Measurements from ENCODE around the gene GAB4.
A peak's percentile ranks its signal among the peaks of the same experiment; 100 is the strongest.
"Not testable (repeated sequence)": the region's sequence is repeated elsewhere in the genome, so short reads cannot be mapped to it uniquely, and the experiment has no call there.

The GAB4 gene

DNA sequence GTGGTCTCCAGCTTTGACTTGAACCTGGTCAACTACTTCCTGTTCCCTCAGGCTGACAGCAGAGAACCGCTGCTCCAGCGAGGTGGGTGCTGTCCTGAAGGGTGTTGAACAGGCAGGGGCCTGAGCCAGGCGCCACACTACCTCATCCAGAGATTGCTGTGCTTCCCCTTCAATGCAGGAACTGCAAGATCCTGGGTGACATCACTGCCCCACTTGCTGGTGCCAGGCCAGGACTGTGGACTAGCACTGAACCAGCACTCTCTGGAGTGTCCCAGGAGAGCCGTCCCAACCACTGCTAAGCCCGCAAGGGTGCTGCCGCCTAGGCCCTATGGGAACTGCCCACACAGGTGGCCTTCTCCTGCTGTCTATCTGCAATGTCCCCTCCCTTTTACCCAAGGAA lies 51.7 kb downstream of the GAB4 start:
- FAIRE-seq: no peak

DNA sequence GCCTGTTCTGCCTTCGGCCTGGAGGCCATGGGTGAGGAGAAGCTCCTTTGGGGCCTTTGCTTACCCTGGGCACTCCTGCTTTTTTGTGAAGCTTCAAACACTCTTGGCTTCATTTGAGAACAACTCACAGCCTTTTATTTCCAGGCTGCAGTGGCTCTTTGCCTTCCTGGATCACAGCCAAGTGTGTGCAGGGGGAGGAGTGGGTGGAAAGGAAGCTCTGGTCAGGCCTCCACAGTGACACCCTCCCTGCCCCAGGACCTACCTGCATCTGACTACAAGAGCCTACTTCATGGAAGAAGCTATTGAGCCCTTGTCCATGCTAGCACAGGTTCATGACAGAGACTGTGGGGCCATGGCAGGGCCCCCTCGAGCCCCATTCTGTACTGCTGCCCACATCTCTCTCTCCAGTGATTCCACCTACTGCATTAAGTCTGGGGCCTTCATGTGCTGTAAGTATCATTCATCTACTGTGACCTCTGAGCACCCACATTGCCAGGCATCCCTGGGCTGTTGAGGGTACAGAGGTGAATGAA lies 52.3 kb downstream of the GAB4 start:
- no peak for FAIRE-seq

DNA sequence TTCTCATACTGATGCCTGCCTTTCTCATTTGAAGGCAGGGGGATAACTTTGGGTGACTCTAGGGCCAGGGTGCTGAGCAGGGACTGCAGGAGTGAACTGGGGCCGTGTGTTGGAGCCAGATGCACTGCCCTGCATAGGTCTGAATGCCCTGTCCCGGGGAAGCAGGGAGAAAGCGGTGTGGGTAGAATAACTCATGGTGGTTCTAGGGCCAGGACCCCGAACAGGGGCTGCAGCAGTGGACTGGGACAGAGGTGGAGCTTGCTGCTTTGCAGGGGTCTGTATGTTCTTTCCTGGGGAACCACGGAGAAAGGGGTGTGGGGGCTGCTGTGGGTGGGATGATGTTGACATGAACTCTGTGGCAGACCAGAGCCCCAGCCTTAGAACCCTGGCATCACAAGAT lies 52.9 kb downstream of the GAB4 start:
- no peak for FAIRE-seq

DNA sequence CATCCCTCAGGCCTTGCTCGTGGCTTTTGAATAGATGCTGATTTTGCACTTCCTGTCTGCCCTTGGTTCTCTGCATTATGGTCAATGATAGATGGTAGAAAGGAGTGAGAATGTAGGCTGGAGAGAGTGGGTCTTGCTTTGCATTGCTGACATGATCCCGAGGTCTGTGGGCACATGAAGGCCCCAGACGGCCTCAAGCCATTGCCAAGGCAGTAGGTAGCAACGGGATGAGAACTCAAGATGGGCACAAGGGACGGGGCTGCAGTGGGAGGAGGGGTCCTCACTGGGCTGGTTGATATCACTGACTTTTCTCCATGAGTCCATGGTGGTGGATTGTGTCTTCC lies 54.0 kb downstream of the GAB4 start:
- no peak for FAIRE-seq

DNA sequence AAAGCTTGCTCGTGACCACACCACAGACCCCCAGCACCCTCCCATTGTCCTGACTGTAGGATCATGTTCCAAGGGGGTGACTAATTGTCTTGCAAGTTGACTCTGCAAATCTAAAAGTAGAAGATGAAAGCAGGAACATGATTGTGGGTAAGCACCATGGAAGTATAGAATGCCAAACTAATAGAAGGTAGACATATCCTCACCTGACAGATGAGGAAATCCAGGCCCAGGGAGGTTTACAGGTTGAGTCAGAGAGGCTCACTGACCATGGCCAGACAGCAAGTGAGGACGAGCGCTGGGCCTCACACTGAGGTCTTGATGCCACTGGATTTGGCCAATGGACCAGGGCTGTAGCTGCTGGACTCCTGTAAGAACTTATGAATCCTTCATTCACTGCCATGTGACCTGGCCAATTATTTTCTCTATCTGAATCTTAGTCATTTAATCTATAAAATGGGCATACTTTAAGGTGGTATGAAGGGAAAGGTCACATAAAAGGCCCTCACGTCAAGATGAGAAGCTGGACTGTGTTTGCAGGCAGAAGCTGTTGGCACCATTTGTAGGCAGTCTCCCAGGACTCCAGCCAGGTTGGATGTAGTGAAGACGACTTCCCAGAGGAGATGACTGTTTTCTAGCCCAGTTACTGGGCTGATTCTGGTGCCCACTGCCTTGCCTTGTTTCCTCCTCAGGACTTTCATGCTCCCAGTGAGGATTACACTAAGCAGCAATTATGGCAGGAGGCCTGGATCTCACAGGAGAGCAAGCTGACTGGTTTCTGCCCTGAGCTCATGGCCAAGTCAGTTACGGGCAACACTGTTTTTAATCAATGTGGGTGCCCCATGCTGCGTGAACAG lies 54.6 kb downstream of the GAB4 start:
- FAIRE-seq: no peak

DNA sequence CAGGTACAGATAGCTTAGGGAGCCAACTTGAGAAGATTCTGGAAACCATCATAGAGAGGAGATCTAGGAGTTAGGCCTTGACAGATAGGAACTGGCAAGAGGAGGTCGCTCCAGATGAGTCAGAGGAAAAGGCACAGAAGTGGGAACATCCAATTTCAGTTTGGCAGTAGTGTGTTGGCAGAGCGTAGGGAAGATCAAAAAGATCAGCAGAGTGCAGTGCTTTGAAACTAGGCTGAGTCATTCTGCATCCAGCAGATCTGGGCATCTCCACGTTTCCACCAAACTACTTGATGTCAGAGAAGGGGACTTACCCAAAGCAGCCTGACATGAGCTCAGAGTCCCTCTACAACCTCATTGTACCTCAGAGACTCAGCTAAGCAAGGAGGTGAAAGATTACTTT lies 58.5 kb downstream of the GAB4 start:
- no peak for FAIRE-seq

DNA sequence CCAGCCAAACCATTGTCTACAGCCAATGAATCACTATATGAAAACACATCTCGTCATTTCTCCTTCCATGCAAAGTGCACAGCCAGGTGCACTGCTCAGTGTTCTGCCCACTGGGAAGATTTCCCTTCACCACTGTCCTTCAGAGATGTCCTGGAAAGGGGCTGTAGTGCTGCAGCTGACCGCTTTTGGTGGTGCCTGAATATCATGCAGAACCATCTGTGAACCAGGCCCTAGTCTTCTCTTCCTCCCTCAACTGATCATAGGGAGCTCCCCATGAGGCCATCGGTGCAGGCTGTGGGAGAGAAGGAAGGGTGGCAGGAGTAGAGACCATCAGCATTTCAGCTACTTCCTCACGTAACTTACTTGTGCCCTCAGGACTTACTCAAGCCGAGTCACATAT lies 70.2 kb downstream of the GAB4 start:
- FAIRE-seq: no peak

DNA sequence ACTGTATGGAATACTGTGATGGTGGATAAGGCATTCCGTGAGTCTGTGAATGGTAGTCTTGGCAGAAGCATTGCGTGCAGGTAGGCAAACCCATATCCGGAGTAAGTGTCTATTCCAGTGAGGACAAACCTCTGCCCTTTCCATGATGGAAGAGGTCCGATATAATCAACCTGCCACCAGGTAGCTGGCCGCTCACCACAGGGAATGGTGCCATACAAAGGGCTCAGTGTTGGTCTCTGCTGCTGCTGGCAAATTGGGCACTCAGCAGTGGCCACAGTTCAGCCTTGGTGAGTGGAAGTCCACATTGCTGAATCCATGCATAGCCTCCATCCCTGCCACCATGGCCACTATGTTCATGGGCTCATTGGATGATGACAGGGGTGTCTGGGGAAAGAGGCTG lies 70.8 kb downstream of the GAB4 start:
- FAIRE-seq: not testable (repeated sequence)

DNA sequence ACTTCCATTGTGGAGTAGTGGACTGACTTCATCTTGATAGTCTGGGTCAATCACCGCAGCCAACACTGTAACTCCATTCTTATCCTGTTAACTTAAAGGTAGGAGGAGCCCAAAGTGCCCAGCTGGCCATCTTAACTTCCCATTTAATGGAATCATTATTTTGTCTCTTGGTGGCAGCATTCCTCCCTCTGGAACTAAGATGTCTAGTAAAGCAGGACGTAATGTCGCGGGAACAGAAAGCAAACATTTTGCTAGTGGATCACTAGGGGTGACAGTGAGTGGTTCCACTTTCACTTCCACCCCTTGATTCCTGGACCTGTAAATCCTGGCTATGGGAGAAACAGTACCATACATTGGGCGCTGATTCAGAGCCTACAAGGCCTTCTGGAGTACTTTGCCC lies 71.4 kb downstream of the GAB4 start:
- FAIRE-seq: no peak

DNA sequence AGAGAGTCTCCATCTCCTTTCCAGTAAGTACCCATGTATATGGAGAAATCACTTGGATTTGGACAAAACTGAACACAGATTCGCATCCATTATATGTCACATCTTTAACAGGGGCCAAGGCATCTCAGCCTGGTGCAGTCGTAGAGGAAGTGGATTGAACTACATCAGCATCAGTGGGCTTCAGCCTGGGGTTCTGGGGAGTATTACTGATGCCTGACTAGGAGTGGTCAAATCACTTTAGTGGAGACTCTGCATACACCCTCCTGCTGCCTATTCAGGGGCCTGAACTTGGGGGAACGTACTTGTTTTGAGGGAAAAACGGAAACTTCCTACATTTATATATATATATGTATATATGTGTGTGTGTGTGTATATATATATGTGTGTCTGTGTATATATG lies 72.8 kb downstream of the GAB4 start:
- no peak for FAIRE-seq

DNA sequence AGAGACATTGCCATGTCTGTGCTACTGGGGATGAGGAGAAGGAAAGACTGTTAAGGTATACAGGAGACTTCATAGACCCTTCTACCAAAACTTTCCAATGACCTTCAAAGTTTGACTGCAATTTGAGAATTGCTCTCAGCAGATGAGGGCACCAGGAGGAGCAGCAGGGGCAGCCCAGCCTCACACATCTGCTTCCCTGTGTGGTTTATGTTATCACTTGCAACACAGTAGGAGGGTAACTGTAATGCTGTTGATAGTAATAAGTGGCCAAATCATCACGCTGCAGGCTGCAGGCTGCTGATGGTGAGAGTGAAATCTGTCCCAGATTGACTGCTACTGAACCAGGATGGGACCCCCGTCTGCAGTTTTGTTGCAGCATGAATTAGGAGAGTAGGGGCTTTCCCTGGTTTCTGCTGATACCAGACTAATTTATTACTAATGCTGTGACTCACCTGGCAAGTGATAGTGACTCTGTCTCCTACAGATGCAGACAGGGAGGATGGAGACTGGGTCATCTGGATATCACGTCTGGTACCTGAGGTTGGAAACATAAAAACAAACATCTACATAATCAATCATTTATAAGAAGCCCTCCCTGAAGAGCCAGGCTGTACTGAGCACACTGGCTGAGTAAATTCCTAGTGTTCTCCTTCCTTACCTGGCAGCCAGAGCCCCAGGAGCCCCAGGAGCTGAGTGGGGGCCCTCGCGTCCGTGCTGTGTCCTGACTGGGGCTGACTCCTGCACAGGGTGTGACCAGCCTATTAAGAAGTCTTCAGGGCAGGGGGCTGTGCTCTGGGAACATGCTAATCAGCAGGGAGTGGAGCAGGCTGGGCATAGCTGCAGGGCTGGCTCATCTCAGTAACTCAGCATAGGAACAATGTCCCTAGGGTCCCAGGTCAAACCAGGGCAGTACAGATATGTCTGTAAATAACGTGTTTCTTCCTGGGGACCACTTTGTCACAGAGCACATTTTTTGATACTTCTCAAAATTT lies 74.4 kb downstream of the GAB4 start:
- FAIRE-seq: no peak

DNA sequence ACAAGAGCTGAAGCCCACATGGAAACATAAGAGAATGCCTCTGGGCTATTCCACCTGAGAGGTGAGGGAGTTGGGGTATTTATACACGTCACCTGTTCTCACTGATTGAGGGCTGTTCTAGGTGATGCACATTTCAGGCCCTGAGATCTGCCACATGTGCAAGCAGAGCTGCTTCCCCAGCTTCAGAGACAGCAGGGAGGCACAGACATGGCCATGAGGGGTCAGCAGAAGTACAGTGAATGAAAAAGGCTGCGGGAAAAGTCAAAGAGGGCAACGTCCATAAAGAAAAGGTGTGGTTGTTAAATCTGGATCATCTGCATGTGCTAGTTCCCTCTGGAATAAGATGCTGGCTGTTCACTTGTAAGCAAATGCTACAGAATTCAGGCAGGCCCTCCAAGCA lies 75.4 kb downstream of the GAB4 start:
- FAIRE-seq: no peak

DNA sequence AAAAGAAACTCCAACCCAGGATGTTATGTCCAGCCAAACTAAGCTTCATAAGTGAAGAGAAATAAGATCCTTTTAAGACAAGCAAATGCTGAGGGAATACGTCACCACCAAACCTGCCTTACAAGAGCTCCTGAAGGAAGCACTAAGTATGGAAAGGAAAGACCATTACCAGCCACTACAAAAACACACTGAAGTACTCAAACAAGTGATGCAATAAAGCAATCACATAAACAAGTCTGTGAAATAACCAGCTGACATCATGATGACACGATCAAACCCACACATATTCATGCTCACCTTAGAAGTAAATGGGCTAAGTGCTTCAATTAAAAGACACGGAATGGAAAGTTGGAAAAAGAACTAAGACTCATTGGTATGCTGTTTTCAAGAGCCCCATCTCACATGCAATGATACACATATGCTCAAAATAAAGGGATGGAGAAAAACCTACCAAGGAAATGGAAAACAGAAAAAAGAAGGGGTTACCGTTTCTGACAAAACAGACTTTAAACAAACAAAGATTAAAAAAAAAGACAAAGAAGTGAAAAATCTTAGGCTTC lies 82.5 kb downstream of the GAB4 start:
- FAIRE-seq: no peak

DNA sequence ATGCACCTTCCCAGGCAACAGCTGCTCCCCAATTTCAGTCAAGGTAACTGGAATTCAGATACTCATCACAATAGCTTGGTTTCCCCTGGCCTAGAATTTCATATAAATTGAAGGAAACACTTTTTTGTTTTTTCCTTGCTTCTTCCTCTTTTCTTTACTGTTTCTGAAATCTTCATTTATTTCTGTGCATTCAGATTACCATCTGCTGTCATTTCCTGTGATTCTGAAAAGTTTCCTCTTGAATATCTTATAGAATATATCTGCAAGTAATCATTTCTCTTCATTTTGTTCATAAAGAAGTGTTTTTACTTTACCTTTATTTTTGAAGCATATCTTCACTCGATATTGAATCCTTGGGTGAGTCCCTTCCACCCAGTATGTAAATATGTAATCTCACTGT lies 85.3 kb downstream of the GAB4 start:
- no peak for FAIRE-seq

DNA sequence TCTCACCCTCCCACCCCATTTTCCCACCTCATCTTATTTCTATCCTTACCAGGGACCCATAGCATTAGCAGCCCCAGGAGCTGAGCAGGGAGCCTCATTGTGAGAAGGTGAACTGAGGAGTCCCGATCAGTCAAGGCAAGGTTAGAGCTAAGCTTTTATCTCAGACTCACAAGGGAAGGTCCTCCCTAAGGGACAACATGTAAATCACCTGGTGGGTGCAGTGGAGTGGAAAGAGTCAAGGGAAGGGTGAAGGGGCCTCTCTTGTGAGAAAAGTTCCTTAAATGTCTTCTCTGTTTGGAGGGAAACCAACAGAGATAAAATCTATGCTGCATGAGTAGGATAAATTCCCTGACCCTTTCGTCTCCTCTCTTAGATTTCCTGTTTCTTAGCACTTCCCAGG lies 85.9 kb downstream of the GAB4 start:
- FAIRE-seq: no peak

DNA sequence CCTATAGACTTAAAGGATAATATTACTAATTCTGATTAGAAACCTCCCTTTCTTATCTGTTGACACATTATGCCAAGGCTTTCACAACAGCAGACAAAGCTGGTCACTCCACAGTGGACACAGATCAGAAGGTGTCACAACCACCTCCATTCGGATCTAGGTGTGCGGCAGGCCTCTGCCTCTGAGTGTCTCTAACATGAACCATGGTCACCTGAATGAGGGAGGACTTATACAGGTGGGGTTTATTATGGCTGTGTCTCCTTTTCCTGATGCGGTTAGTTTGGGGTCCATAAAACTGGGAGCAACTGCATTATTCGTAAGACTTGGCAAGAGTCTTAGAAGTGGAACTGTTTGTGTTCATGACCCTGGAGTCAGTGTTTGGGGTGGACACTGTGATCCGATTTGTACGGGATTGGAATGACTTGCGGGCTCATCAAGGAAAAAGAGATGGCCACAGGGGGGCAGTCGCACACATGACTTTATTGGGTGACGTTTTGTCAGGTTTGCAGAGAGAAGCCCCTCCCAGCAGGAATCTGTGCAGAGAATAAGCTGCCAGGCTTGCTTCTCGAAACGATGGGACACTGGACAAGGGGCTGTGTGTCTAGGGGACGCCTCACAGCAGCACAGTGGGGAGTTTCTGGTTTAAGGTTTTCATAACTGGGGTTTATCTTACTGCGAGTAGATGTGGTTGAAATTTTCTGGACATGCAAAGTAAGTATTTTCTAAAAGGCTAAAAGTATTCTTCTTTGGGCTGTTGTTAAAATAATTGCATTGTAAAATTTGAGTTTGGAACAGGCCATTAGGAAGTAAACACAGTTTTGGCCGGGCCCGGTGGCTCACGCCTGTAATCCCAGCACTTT lies 90.6 kb downstream of the GAB4 start:
- peak; percentile 49 for FAIRE-seq

DNA sequence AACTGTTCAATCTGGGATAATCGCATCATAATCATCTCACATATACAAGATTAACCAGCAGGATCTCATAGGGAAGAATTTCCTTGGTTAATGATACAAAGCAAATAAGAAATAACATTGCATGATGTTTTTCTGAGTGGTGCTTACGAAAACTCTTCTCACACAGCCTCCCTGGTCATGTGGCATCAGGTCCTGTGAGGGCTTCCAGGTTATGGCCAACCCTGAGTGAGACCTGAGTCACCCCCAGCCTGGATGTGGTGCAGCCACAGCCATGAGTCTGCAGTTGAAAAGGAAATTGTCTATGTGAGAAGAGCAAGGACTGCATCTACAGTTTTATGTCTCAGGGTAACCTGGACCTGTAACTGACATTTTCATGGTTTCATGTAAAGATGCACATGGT lies 92.3 kb downstream of the GAB4 start:
- no peak for FAIRE-seq

DNA sequence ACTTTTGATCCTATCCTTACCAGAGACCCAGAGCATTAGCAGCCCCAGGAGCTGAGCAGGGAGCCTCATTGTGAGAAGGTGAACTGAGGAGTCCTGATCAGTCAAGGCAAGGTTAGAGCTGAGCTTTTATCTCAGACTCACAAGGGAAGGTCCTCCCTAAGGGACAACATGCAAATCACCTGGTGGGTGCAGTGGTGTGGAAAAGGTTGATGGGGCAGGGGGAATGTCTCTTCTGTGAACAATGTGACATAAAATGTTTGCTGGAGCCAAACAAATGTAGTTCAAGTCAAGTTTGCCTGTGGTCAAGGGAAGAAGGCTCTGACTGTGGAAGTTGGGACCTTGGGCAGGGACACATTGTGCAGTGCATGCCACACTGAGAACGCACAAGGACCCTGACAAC lies 93.1 kb downstream of the GAB4 start:
- not testable (repeated sequence) for FAIRE-seq

DNA sequence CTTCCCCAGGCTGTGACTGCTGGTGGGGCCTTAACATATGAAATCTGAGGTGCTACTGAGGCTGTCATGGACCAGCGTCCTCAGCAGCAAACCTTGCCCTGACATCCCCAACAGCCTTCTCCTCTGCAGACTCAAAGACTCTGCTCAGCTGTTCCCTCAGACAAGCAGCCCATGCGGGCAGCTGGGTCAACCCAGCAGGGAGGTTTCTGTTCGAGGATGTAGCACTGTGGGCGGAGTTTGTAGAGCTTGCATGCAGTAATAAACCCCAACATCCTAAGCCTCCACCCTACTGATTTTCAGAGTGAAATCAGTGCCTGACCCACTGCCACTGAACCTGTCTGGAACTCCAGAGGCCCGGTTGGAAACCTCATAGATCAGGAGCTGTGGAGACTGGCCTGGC lies 94.0 kb downstream of the GAB4 start:
- FAIRE-seq: no peak

DNA sequence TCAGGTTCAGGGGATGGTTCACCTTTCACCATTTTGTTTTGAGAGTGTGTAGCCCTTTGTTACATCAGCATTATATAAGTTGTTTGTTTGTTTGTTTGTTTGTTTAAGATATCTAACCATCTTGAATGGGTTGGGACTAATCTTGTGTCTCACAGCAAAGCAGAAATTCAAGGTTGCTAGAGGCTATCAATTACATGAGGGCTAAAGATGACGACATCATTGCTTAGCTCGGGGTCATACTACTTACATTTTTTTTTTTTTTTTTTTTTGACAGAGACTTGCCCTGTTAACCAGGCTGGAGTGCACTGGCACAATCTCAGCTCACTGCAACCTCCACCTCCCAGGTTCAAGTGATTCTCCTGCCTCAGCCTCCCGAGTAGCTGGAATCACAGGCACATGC lies 95.7 kb downstream of the GAB4 start:
- FAIRE-seq: no peak

Measured in G401.6 (cell line).